IPS-NIHi11 (cell line): ENCODE results near the gene C2orf80.
"Not testable (repeated sequence)": the region's sequence is repeated elsewhere in the genome, so short reads cannot be mapped to it uniquely, and the experiment has no call there.

Experiments
- DNase-seq: peaks from one replicate; pipeline ENCODE4 v3.0.0; 2012; ENCODE audit warnings: mixed read lengths, low spot score

Gene C2orf80

DNA sequence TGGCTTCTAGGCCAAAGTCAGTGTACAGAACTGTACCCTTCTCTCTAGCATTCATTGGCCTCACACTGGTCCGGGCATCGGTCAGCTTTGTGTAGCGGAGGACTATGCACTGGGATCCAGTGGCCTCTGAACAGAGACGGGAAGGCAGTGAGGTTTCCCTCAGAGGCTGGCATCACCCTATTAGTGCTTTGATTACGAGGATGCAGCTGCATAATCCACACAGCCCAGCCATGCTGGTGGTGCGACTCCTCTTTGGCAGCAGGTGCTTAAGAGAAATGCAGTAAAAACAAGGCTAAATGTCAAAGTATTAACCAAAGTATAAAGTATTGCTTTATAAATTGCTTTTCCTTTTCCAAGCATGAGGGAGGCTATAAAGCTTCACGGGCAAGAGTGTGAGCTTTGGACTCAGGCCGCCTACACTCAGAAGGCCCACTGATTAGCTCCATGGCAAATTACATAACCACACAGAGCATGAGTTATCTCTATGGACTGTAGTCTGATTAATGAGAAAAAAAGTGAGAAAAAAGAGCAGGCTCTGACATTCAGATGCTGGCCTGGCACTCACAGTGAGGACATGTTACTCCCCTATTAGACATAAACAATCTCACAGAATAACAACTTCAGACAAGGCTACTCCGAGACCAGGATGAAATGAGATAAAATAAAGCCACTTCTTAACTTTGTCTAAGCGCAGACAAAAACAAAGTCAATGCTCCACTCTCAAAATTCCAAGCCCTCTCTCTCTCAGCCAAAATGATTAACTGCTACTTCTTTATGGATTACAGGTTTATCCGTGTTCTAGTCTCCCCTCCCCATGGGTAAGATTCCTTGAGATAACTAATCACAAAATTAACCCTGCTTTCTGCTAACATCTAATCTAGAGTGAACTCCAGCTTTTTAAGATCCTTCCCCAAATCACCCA is 53.8 kb downstream of the C2orf80 start:
- DNase-seq = no peak

DNA sequence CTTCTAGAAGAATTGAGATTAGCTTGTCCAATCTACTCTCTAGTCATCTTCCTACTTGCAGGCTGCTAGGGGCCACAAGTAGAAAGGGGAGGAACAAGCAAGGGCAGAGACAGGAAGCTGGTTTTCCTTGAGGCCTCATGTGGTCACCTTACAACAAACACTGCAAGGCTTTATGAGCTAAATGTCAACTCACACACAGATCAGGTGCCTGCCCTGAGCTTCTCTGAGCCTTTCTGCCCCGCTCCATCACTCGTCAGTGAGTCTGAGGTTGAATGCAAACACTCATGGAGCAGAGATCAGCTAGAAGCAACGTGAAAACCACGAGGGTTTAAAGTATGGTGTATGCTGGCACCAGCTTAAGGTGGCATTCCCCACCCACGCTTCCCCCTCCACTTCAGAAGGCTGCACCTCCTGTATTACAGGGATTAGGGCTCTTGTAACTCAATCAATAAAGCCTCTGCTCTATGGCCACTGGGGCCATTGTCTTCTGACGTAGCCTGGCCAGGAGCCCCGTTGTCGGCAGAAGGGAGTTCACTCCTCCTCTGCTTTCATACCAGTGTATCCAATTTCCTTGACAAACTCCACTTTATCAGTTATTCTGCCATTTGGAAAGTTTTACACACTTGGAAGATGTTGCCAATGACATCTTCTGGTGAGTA is 54.8 kb downstream of the C2orf80 start:
- no peak for DNase-seq

DNA sequence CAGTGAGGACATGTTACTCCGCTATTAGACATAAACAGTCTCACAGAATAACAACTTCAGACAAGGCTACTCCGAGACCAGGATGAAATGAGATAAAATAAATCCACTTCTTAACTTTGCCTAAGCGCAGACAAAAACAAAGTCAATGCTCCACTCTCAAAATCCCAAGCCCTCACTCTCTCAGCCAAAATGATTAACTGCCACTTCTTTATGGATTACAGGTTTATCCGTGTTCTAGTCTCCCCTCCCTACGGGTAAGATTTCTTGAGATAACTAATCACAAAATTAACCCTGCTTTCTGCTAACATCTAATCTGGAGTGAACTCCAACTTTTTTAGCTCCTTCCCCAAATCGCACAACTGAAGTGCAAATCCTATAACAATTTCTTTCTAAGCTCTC is 59.1 kb downstream of the C2orf80 start:
- DNase-seq = no peak

DNA sequence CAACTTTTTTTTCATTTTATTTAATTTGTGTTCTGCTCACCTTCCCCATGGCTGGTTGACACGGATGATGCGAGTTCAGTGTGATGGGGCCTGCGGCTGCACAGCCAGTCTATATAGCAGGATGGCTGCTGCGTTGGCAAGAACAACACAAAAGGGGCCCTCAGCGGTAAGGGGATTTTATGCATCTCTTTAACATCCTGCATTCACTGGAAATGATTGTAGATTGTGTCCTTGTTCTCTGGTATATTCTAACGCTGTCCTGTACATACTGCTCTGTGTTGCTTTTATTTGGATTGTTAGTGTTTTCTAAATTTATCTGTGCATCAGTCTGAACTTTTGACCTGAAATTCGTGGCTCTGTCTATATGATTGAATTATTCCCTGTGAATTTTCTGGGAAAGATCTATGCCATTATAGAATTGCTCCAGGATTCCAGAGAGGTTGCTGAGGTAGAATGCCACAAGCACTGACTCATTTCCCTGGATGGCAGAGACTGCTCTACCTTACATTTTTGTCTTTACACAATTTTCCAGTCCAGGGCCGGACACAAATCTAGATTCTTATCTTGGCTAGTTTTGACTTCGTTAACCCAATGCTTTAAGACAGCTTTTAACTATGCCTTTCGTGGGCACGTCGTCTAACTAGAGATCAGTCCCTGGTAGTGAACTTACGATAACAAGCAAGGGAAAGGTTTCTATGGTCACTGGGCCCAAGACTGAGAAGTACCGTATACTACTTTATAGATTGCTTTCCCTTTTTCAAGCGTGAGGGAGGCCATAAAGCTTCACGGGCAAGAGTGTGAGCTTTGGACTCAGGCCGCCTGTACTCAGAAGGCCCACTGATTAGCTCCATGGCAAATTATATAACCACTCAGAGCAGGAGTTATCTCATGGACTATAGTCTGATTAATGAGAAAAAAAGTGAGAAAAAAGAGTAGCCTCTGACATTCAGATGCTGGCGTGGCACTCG is 59.8 kb downstream of the C2orf80 start, which contains the start of gene CRYGC:
Gene CRYGC (minus strand): TSS at position 85 of the 968 bp plus-strand sequence. CDS start 36 bp downstream, at position 49.
- DNase-seq = no peak

- DNase-seq = no peak
Observed at GRCh38 chr2:208128136-208128535, 61.7 kb downstream of the C2orf80 start.

GRCh38 chr2:208127090-208127489 is 62.7 kb downstream of the C2orf80 start:
- no peak for DNase-seq

GRCh38 chr2:208125251-208125650 is 64.6 kb downstream of the C2orf80 start:
- DNase-seq = no peak

- DNase-seq = not testable (repeated sequence)
Observed at GRCh38 chr2:208124013-208124715, 65.7 kb downstream of the C2orf80 start, which contains the start of gene CRYGD. CRYGD (minus strand) TSS chr2:208124524; CDS start chr2:208124473, 51 bp downstream.

GRCh38 chr2:208122248-208122647 is 67.6 kb downstream of the C2orf80 start:
- DNase-seq = no peak

GRCh38 chr2:208118918-208119317 is 70.9 kb downstream of the C2orf80 start:
- no peak for DNase-seq

GRCh38 chr2:208117390-208117789 is 72.4 kb downstream of the C2orf80 start:
- not testable (repeated sequence) for DNase-seq
